ENCODE data around the gene CCDC18. TPM values are rescaled to one million over a fixed set of nuclear protein-coding genes. Genes with fewer than 3 reads are reported as not detected.
"Not testable (repeated sequence)": the region's sequence is repeated elsewhere in the genome, so short reads cannot be mapped to it uniquely, and the experiment has no call there.

CCDC18 gene
- total RNA-seq, 1 donor from 2014 or later, result 6.9 TPM

GRCh38 chr1:93159337-93159736, 21.2 kb upstream of the CCDC18 start:
- Mint-ChIP-seq H3K4me3 (ENCODE audit: unreplicated experiment) (no peak overlapping the region), H3K4me1 (ENCODE audit: unreplicated experiment) (no peaks in the 10 kb centered on the region), H3K9me3 (ENCODE audit: unreplicated experiment) (no peaks in the 10 kb centered on the region), H3K36me3 (ENCODE audit: unreplicated experiment) (peaks cover 33% of the 10 kb centered on the region), H3K27ac (ENCODE audit: unreplicated experiment) (no peak overlapping the region), H3K27me3 (ENCODE audit: unreplicated experiment) (no peaks in the 10 kb centered on the region)
- no peak for DNase-seq (ENCODE audit: extremely low spot score, unreplicated experiment)
- no peak for TF ChIP-seq CTCF (IDR thresholded peaks at IDR 0.05)

GRCh38 chr1:93163314-93163713, 17.2 kb upstream of the CCDC18 start:
- H3K4me3 Mint-ChIP-seq (ENCODE audit: unreplicated experiment); DNase-seq (ENCODE audit: extremely low spot score, unreplicated experiment); H3K27ac Mint-ChIP-seq (ENCODE audit: unreplicated experiment); H3K27me3 Mint-ChIP-seq (ENCODE audit: unreplicated experiment); H3K4me1 Mint-ChIP-seq (ENCODE audit: unreplicated experiment): not testable (repeated sequence)
- Mint-ChIP-seq H3K9me3 (ENCODE audit: unreplicated experiment) (peaks cover 31% of the 10 kb centered on the region), H3K36me3 (ENCODE audit: unreplicated experiment) (peaks cover 42% of the 10 kb centered on the region)

- Mint-ChIP-seq H3K36me3 (ENCODE audit: unreplicated experiment) (peaks cover 38% of the 10 kb centered on the region), H3K27ac (ENCODE audit: unreplicated experiment) (no peak overlapping the region), H3K4me1 (ENCODE audit: unreplicated experiment) (peaks cover 7% of the 10 kb centered on the region), H3K27me3 (ENCODE audit: unreplicated experiment) (no peaks in the 10 kb centered on the region), H3K4me3 (ENCODE audit: unreplicated experiment) (no peak overlapping the region), H3K9me3 (ENCODE audit: unreplicated experiment) (peaks cover 36% of the 10 kb centered on the region)
- no peak for DNase-seq (ENCODE audit: extremely low spot score, unreplicated experiment)
- TF ChIP-seq CTCF (IDR thresholded peaks at IDR 0.05), result no peak
Observed at GRCh38 chr1:93164816-93165215, 15.7 kb upstream of the CCDC18 start.

- H3K4me3 Mint-ChIP-seq (ENCODE audit: unreplicated experiment); H3K4me1 Mint-ChIP-seq (ENCODE audit: unreplicated experiment); H3K27me3 Mint-ChIP-seq (ENCODE audit: unreplicated experiment); H3K27ac Mint-ChIP-seq (ENCODE audit: unreplicated experiment); DNase-seq (ENCODE audit: extremely low spot score, unreplicated experiment): not testable (repeated sequence)
- peaks cover 36% of the 10 kb centered on the region for H3K9me3 Mint-ChIP-seq (ENCODE audit: unreplicated experiment)
- peaks cover 37% of the 10 kb centered on the region for H3K36me3 Mint-ChIP-seq (ENCODE audit: unreplicated experiment)
Observed at GRCh38 chr1:93165895-93166294, 14.6 kb upstream of the CCDC18 start.

GRCh38 chr1:93167006-93167405, 13.5 kb upstream of the CCDC18 start:
- Mint-ChIP-seq H3K4me3 (ENCODE audit: unreplicated experiment) (no peak overlapping the region), H3K27ac (ENCODE audit: unreplicated experiment) (no peak overlapping the region), H3K4me1 (ENCODE audit: unreplicated experiment) (peaks cover 19% of the 10 kb centered on the region), H3K9me3 (ENCODE audit: unreplicated experiment) (peaks cover 36% of the 10 kb centered on the region), H3K36me3 (ENCODE audit: unreplicated experiment) (peaks cover 40% of the 10 kb centered on the region), H3K27me3 (ENCODE audit: unreplicated experiment) (no peaks in the 10 kb centered on the region)
- TF ChIP-seq CTCF (IDR thresholded peaks at IDR 0.05), result no peak
- DNase-seq (ENCODE audit: extremely low spot score, unreplicated experiment), result no peak

GRCh38 chr1:93170141-93170678, 10.3 kb upstream of the CCDC18 start:
- Mint-ChIP-seq H3K36me3 (ENCODE audit: unreplicated experiment) (peaks cover 35% of the 10 kb centered on the region), H3K9me3 (ENCODE audit: unreplicated experiment) (peaks cover 32% of the 10 kb centered on the region), H3K4me1 (ENCODE audit: unreplicated experiment) (peaks cover 36% of the 10 kb centered on the region)
- H3K4me3 Mint-ChIP-seq (ENCODE audit: unreplicated experiment); H3K27ac Mint-ChIP-seq (ENCODE audit: unreplicated experiment); DNase-seq (ENCODE audit: extremely low spot score, unreplicated experiment); H3K27me3 Mint-ChIP-seq (ENCODE audit: unreplicated experiment): not testable (repeated sequence)
